Measurements from ENCODE around the gene SPCS2. TPM values are rescaled to one million over a fixed set of nuclear protein-coding genes. Genes with fewer than 3 reads are reported as not detected.
"Not testable (repeated sequence)": the region's sequence is repeated elsewhere in the genome, so short reads cannot be mapped to it uniquely, and the experiment has no call there.

The SPCS2 gene
- polyA plus RNA-seq, 1 experiment, result 68.3 TPM

GRCh38 chr11:74981888-74982287, 32.8 kb downstream of the SPCS2 start:
- no peaks in the 10 kb centered on the region for H3K27me3 ChIP-seq (ENCODE audit: control insufficient read depth, insufficient read depth, low read length)
- peaks cover 2% of the 10 kb centered on the region for H3K36me3 ChIP-seq (ENCODE audit: control insufficient read depth, insufficient read depth, low read length)
- ChIA-PET POLR2A (no interaction called here), CTCF (no interaction called here)
- TF ChIP-seq CTCF (IDR thresholded peaks at IDR 0.05; ENCODE audit: insufficient read depth, low read depth, low read length), result no peak
- no peak overlapping the region for H3K4me3 ChIP-seq (ENCODE audit: low read depth, low read length)
- no peak for DNase-seq (ENCODE audit: low read depth)

- no peak overlapping the region for H3K4me3 ChIP-seq (ENCODE audit: low read depth, low read length)
- no peak for DNase-seq (ENCODE audit: low read depth)
- TF ChIP-seq CTCF (IDR thresholded peaks at IDR 0.05; ENCODE audit: insufficient read depth, low read depth, low read length), result no peak
- H3K36me3 ChIP-seq (ENCODE audit: control insufficient read depth, insufficient read depth, low read length), result peaks cover 2% of the 10 kb centered on the region
- no peaks in the 10 kb centered on the region for H3K27me3 ChIP-seq (ENCODE audit: control insufficient read depth, insufficient read depth, low read length)
- ChIA-PET CTCF (interaction anchor here (1.2 kb wide), 1 partner anchor 10 kb away, joined by 3 read pairs; no protein-coding TSS in a partner anchor), POLR2A (no interaction called here)
These were observed 35.0 kb downstream of the SPCS2 start for GRCh38 chr11:74984070-74984469.

- ChIA-PET POLR2A (no interaction called here), CTCF (interaction anchor here (0.9 to 1.2 kb wide), 2 partner anchors 11 to 17 kb away, joined by 3 read pairs; no protein-coding TSS in a partner anchor)
- peaks cover 2% of the 10 kb centered on the region for H3K36me3 ChIP-seq (ENCODE audit: control insufficient read depth, insufficient read depth, low read length)
- no peak for DNase-seq (ENCODE audit: low read depth)
- H3K27me3 ChIP-seq (ENCODE audit: control insufficient read depth, insufficient read depth, low read length), result no peaks in the 10 kb centered on the region
- no peak for TF ChIP-seq CTCF (IDR thresholded peaks at IDR 0.05; ENCODE audit: insufficient read depth, low read depth, low read length)
- no peak overlapping the region for H3K4me3 ChIP-seq (ENCODE audit: low read depth, low read length)
These were observed 35.7 kb downstream of the SPCS2 start for GRCh38 chr11:74984730-74985129.

GRCh38 chr11:74988541-74989259, 39.6 kb downstream of the SPCS2 start, which contains the start of gene NEU3:
TSS of gene NEU3 (plus strand) at chr11:74988933. CDS start at chr11:74989061, 128 bp downstream.
- H3K36me3 ChIP-seq (ENCODE audit: control insufficient read depth, insufficient read depth, low read length), result no peaks in the 10 kb centered on the region
- TF ChIP-seq CTCF (IDR thresholded peaks at IDR 0.05; ENCODE audit: insufficient read depth, low read depth, low read length), result no peak
- H3K4me3 ChIP-seq (ENCODE audit: low read depth, low read length), result peak within 1 kb of the TSS; percentile 67
- H3K27me3 ChIP-seq (ENCODE audit: control insufficient read depth, insufficient read depth, low read length), result no peaks in the 10 kb centered on the region
- peak; percentile 7 for DNase-seq (ENCODE audit: low read depth)
- ChIA-PET POLR2A (interaction anchor here (0.8 kb wide), 1 partner anchor 10 kb away, joined by 3 read pairs; no protein-coding TSS in a partner anchor), CTCF (interaction anchor here (0.6 to 1.9 kb wide), 5 partner anchors 8 to 253 kb away, joined by 3 to 6 read pairs (median 3); no protein-coding TSS in a partner anchor)

GRCh38 chr11:74989260-74989638, 40.2 kb downstream of the SPCS2 start:
- ChIA-PET CTCF (interaction anchor here (1.0 to 1.9 kb wide), 4 partner anchors 9 to 253 kb away, joined by 3 to 6 read pairs (median 4); no protein-coding TSS in a partner anchor), POLR2A (no interaction called here)
- no peaks in the 10 kb centered on the region for H3K36me3 ChIP-seq (ENCODE audit: control insufficient read depth, insufficient read depth, low read length)
- no peak for TF ChIP-seq CTCF (IDR thresholded peaks at IDR 0.05; ENCODE audit: insufficient read depth, low read depth, low read length)
- no peaks in the 10 kb centered on the region for H3K27me3 ChIP-seq (ENCODE audit: control insufficient read depth, insufficient read depth, low read length)
- DNase-seq (ENCODE audit: low read depth), result no peak
- H3K4me3 ChIP-seq (ENCODE audit: low read depth, low read length), result peak overlapping the region; percentile 67

GRCh38 chr11:74990150-74990549, 41.1 kb downstream of the SPCS2 start:
- POLR2A ChIA-PET; DNase-seq (ENCODE audit: low read depth): not testable (repeated sequence)
- CTCF ChIA-PET, result interaction anchor here (1.0 to 1.1 kb wide), 3 partner anchors 8 to 252 kb away, joined by 3 read pairs; no protein-coding TSS in a partner anchor

More at GRCh38 chr11:74990150-74990549, 41.1 kb downstream of the SPCS2 start:
- not testable (repeated sequence) for H3K36me3 ChIP-seq (ENCODE audit: control insufficient read depth, insufficient read depth, low read length); H3K4me3 ChIP-seq (ENCODE audit: low read depth, low read length); H3K27me3 ChIP-seq (ENCODE audit: control insufficient read depth, insufficient read depth, low read length)

Data from BJ (cell line).